AG04450 (cell line): ENCODE results near the gene CPT2. TPM values are rescaled to one million over a fixed set of nuclear protein-coding genes. Genes with fewer than 3 reads are reported as not detected.
A peak's percentile ranks its signal among the peaks of the same experiment; 100 is the strongest.

Source experiments
- CTCF ChIA-PET: fragments of 300-600, 350-600 bp; formaldehyde crosslinking; extraction: SDS; loops from one replicate; lab custom pipeline; 2022; ENCODE audit warnings: antibody characterized with exemption, inconsistent platforms; lab: Charles Lee
- POLR2A ChIA-PET: fragments of 350-600 bp; formaldehyde crosslinking; extraction: SDS; loops from one replicate; lab custom pipeline; 2021; ENCODE audit warnings: antibody characterized with exemption, inconsistent platforms; lab: Yijun Ruan, JAX
- DNase-seq: peaks from one replicate; pipeline ENCODE4 v3.0.0-alpha.2; 2011; ENCODE audit warnings: low read depth, low spot score
- H3K27ac ChIP-seq: one replicate; pipeline ENCODE4 v1.5.1; 2012; ENCODE audit warnings: low read depth, low read length, control low read depth
- H3K27me3 ChIP-seq: one replicate; pipeline ENCODE4 v1.6.0; 2012; ENCODE audit warnings: low read length; ENCODE audit not compliant: control insufficient read depth, insufficient read depth
- H3K4me3 ChIP-seq: 2 replicates; pipeline ENCODE4 v1.5.1; 2011; ENCODE audit warnings: mild to moderate bottlenecking, low read depth, low read length, control low read depth
- H3K9me3 ChIP-seq: 2 replicates; pipeline ENCODE4 v1.5.1; 2012; ENCODE audit warnings: low read length; ENCODE audit not compliant: control insufficient read depth, insufficient read depth
- polyA plus RNA-seq: library from polyadenylated mRNA; depleted of rRNA; stranded (reverse); fragments of >200 nt; gene quantifications from 2 replicates; pipeline ENCODE4 v1.2.3, GENCODE V29; 2011
- TF ChIP-seq, protein P1 (sequence below): IDR thresholded peaks from 2 replicates; pipeline ENCODE4 v1.5.1; 2011; ENCODE audit warnings: low read depth, low read length, control low read depth, inconsistent platforms

CPT2 gene
- polyA plus RNA-seq, 1 experiment = 17.6 TPM

DNA sequence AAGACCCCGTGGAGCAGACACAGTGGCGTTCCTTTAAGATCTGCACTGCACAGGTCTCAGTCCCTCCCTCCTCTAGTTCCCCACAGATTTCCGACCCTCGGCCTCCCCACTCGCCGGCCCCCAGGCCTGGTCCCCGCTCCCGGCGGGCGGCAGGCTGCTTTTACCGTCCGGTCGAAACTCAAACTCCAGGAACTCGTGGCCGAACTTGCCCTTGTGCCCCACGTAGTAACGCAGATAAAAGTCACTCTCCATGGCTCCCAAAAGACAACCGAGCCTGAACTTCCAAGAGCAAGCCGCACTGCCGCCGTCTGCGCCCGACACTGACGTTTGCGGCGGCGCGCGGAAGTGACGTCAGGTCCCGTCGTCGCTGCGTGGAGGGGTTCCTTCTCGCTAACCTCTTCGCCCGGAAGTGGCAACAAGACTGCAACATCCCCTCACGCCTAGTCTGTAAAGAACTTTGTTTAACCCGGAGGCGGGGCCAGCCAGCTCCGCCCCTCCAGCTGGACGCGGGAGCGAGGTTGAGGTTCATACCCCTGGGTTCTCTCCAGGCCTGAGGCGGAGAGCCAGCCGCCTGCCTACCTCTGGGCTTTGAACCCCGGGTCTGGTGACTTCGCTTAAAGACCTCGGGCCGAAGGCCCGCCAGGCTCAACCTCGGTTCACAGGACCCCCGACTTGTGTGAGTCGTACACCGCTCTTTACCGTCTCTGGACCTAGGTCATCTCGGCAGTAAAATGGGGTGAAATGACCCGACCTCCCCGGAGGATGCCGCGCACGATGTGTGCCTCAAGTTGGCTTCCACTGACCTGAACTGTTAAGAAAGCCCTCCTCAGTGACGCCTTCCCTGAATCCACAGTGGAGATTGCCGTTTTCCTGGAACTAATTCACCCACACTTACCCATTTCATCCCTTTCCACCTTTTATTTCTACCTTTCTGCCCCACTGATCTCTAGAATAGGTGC is 41.9 kb downstream of the CPT2 start, which contains the start of gene MAGOH:
MAGOH (minus strand) TSS at position 322 of the 959 bp plus-strand sequence; CDS start at position 252, 70 bp downstream.
- Histone ChIP-seq H3K27me3 (no peaks in the 10 kb centered on the region), H3K9me3 (peaks cover 3% of the 10 kb centered on the region; the same call in 1 of the 2 replicates), H3K4me3 (peak within 1 kb of the TSS; percentile 100), H3K27ac (peak within 1 kb of the TSS; percentile 82)
- POLR2A ChIA-PET = interaction anchor here (0.6 to 1.0 kb wide), 4 partner anchors 15 to 419 kb away, joined by 3 to 6 read pairs (median 4); partner anchors contain the start of gene ZYG11A
- TF ChIP-seq, protein P1, sequence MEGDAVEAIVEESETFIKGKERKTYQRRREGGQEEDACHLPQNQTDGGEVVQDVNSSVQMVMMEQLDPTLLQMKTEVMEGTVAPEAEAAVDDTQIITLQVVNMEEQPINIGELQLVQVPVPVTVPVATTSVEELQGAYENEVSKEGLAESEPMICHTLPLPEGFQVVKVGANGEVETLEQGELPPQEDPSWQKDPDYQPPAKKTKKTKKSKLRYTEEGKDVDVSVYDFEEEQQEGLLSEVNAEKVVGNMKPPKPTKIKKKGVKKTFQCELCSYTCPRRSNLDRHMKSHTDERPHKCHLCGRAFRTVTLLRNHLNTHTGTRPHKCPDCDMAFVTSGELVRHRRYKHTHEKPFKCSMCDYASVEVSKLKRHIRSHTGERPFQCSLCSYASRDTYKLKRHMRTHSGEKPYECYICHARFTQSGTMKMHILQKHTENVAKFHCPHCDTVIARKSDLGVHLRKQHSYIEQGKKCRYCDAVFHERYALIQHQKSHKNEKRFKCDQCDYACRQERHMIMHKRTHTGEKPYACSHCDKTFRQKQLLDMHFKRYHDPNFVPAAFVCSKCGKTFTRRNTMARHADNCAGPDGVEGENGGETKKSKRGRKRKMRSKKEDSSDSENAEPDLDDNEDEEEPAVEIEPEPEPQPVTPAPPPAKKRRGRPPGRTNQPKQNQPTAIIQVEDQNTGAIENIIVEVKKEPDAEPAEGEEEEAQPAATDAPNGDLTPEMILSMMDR = no peak
- CTCF ChIA-PET = interaction anchor here (0.6 kb wide), 1 partner anchor 38 kb away, joined by 5 read pairs; no protein-coding TSS in a partner anchor
- DNase-seq = peak; percentile 88

DNA sequence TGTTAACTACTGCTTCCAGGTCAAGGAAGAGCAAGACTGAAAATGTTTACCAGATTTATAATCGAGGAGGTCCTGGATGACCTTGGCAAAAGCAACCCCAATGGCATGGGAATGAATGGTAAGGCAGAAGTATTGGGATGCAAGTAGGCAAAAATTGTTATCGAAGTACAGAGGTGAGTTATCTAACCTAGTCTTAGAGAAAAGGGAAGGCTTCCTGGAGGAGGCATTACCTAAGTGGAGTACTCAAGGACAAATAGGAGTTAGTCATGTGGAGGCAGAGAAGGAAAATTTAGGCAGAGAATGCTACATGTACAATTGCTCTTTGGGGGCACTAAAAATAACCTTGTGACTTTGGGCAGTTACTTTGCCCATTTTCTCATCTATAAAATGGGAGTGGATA is 45.2 kb downstream of the CPT2 start:
- H3K9me3 ChIP-seq = peaks cover 3% of the 10 kb centered on the region; the same call in 1 of the 2 replicates
- TF ChIP-seq, protein P1 = no peak
- H3K4me3 ChIP-seq = no peak overlapping the region
- no peak for DNase-seq
- ChIA-PET POLR2A (no interaction called here), CTCF (no interaction called here)
- no peaks in the 10 kb centered on the region for H3K27me3 ChIP-seq
- H3K27ac ChIP-seq = no peak overlapping the region

DNA sequence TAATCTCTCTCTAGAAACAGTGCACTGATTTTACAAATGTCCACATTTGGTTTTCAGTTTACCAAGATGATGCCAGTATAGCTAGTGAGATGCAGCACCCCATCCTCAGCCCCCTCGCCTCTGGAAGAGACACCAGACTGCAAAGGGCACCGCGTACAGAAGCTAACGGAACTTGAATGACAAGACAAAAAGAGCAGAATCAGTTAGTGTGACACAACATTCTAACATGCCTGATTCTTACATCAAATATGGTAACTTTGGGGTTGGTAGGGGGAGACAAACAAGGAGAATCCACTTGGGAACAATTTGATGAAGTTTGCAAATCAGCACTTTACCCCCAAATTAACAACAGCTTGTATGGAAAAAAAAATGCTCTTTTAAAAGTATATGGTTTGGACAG is 45.8 kb downstream of the CPT2 start:
- ChIA-PET CTCF (no interaction called here), POLR2A (no interaction called here)
- peaks cover 3% of the 10 kb centered on the region; the same call in 1 of the 2 replicates for H3K9me3 ChIP-seq
- H3K27ac ChIP-seq = no peak overlapping the region
- H3K27me3 ChIP-seq = no peaks in the 10 kb centered on the region
- DNase-seq = no peak
- H3K4me3 ChIP-seq = no peak overlapping the region
- TF ChIP-seq, protein P1 = no peak

DNA sequence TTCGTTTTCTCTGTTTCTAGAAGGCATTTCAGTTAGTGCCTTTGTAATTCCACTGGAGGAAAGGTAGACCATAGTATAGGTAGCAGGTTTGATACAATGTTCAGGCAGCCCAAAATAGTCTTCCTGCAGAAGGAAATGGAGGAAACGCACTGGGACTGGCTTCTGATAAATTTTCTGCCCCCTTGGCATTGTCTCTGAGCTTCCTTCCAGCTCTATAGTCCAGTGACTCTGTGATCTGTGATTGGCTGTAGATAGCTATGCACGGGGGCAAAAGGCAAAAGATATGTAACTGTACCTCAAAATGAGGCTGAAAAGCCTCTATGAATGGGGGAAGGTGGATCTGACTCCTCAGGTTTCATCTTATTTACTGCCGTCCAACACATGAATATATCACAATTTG is 47.5 kb downstream of the CPT2 start:
- DNase-seq = no peak
- ChIA-PET POLR2A (no interaction called here), CTCF (no interaction called here)
- no peaks in the 10 kb centered on the region for H3K27me3 ChIP-seq
- no peak overlapping the region for H3K4me3 ChIP-seq
- H3K9me3 ChIP-seq = no peaks in the 10 kb centered on the region
- H3K27ac ChIP-seq = no peak overlapping the region
- TF ChIP-seq, protein P1 = no peak
